Measurements from ENCODE around the gene SARS2.

The SARS2 gene

GRCh38 chr19:38918526-38918925 lies 12.0 kb downstream of the SARS2 start:
- H3K27me3 ChIP-seq (ENCODE audit: control insufficient read depth, low read length) = no peaks in the 10 kb centered on the region
- no peaks in the 10 kb centered on the region for H3K9me3 ChIP-seq (ENCODE audit: control insufficient read depth, insufficient read depth, low read length)
- TF ChIP-seq, protein P1, sequence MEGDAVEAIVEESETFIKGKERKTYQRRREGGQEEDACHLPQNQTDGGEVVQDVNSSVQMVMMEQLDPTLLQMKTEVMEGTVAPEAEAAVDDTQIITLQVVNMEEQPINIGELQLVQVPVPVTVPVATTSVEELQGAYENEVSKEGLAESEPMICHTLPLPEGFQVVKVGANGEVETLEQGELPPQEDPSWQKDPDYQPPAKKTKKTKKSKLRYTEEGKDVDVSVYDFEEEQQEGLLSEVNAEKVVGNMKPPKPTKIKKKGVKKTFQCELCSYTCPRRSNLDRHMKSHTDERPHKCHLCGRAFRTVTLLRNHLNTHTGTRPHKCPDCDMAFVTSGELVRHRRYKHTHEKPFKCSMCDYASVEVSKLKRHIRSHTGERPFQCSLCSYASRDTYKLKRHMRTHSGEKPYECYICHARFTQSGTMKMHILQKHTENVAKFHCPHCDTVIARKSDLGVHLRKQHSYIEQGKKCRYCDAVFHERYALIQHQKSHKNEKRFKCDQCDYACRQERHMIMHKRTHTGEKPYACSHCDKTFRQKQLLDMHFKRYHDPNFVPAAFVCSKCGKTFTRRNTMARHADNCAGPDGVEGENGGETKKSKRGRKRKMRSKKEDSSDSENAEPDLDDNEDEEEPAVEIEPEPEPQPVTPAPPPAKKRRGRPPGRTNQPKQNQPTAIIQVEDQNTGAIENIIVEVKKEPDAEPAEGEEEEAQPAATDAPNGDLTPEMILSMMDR (IDR thresholded peaks at IDR 0.05; ENCODE audit: low read depth, low read length, poor library complexity, severe bottlenecking) = no peak
- TF ChIP-seq EZH2phosphoT487 (IDR thresholded peaks at IDR 0.05; ENCODE audit: borderline replicate concordance, low read length) = no peak
- no peak overlapping the region for H3K27ac ChIP-seq (ENCODE audit: low read depth, low read length)
- no peaks in the 10 kb centered on the region for H3K4me1 ChIP-seq (ENCODE audit: control insufficient read depth, low read length)
- no peaks in the 10 kb centered on the region for H3F3A ChIP-seq (ENCODE audit: control insufficient read depth, insufficient read depth)
- no peaks in the 10 kb centered on the region for H4K20me1 ChIP-seq (ENCODE audit: control insufficient read depth, insufficient read depth, low read depth, low read length)
- no peaks in the 10 kb centered on the region for H3K9me2 ChIP-seq (replicated peaks; ENCODE audit: control insufficient read depth, low read length)
- H3K79me2 ChIP-seq (ENCODE audit: control insufficient read depth, low read length) = no peaks in the 10 kb centered on the region
- peaks cover 9% of the 10 kb centered on the region; the same call in 1 of the 2 replicates for H3K36me3 ChIP-seq (ENCODE audit: control insufficient read depth, low read length)
- H3K4me3 ChIP-seq (ENCODE audit: low read length) = no peak overlapping the region
- H3K4me2 ChIP-seq (ENCODE audit: low read length) = no peak overlapping the region

DNA sequence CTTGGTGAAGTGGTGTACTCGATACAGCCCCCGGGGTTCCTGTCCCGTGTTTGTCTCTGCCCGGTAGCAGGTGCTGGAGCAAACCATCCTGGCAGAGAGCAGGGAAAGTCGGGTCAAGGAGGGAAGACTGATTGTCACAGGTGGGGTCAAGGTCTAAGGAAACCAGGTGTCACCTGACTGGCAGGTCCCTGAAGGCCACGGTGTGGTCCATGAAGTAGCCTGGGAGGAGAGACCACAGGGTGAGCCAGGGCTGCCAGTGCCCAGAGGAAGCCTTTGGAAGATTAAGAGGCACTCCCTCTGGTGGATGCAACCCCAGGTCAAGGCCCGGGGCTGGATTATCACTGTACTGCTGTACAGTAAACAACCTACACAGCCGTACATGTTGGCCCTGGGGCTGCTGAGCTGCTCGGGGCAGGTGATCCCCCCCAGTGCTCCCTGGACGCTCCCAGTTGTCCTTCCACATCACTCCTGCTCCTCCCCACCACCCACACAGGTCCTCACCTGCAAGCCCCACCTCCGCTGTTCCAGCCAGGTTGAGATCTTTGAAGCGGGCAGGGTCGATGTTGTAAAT lies 12.6 kb downstream of the SARS2 start:
- Histone ChIP-seq H3K4me3 (ENCODE audit: low read length) (no peak overlapping the region), H3K9me2 (replicated peaks; ENCODE audit: control insufficient read depth, low read length) (no peaks in the 10 kb centered on the region), H4K20me1 (ENCODE audit: control insufficient read depth, insufficient read depth, low read depth, low read length) (no peaks in the 10 kb centered on the region), H3K36me3 (ENCODE audit: control insufficient read depth, low read length) (peaks cover 9% of the 10 kb centered on the region; the same call in 1 of the 2 replicates), H3K4me1 (ENCODE audit: control insufficient read depth, low read length) (no peaks in the 10 kb centered on the region), H3K27ac (ENCODE audit: low read depth, low read length) (no peak overlapping the region), H3K9me3 (ENCODE audit: control insufficient read depth, insufficient read depth, low read length) (no peaks in the 10 kb centered on the region), H3K79me2 (ENCODE audit: control insufficient read depth, low read length) (no peaks in the 10 kb centered on the region), H3K4me2 (ENCODE audit: low read length) (no peak overlapping the region), H3F3A (ENCODE audit: control insufficient read depth, insufficient read depth) (no peaks in the 10 kb centered on the region), H3K27me3 (ENCODE audit: control insufficient read depth, low read length) (no peaks in the 10 kb centered on the region)
- TF ChIP-seq, protein P1 (IDR thresholded peaks at IDR 0.05; ENCODE audit: low read depth, low read length, poor library complexity, severe bottlenecking) = no peak
- no peak for TF ChIP-seq EZH2phosphoT487 (IDR thresholded peaks at IDR 0.05; ENCODE audit: borderline replicate concordance, low read length)

DNA sequence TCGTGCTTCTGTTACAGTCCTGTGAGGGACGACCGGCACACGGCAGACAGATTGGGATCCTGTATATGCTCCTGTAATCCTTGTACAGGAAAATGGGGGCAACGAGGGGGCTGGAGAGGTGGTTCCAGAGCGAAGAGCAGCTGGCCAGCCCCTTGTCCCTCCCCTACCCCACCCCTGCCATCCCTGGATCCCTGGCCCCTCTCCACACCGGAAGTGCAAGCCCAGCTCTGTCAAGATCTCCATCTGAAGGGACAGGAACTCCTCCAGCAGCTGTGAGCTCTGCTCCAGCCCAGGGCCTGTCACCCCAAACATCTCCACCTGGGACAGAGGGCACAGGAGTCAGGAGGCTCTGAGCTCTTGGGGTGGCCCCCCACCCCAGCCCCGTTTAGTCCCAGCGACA lies 13.0 kb downstream of the SARS2 start:
- no peak overlapping the region for H3K27ac ChIP-seq (ENCODE audit: low read depth, low read length)

More for the DNA sequence above, 13.0 kb downstream of the SARS2 start:
- peaks cover 9% of the 10 kb centered on the region; the same call in 1 of the 2 replicates for H3K36me3 ChIP-seq (ENCODE audit: control insufficient read depth, low read length)
- H3K79me2 ChIP-seq (ENCODE audit: control insufficient read depth, low read length) = no peaks in the 10 kb centered on the region
- no peak overlapping the region for H3K4me3 ChIP-seq (ENCODE audit: low read length)
- H4K20me1 ChIP-seq (ENCODE audit: control insufficient read depth, insufficient read depth, low read depth, low read length) = no peaks in the 10 kb centered on the region
- no peaks in the 10 kb centered on the region for H3K27me3 ChIP-seq (ENCODE audit: control insufficient read depth, low read length)
- no peaks in the 10 kb centered on the region for H3K9me2 ChIP-seq (replicated peaks; ENCODE audit: control insufficient read depth, low read length)
- H3K4me1 ChIP-seq (ENCODE audit: control insufficient read depth, low read length) = no peaks in the 10 kb centered on the region
- H3F3A ChIP-seq (ENCODE audit: control insufficient read depth, insufficient read depth) = no peaks in the 10 kb centered on the region
- no peaks in the 10 kb centered on the region for H3K9me3 ChIP-seq (ENCODE audit: control insufficient read depth, insufficient read depth, low read length)
- H3K4me2 ChIP-seq (ENCODE audit: low read length) = no peak overlapping the region
- TF ChIP-seq, protein P1 (IDR thresholded peaks at IDR 0.05; ENCODE audit: low read depth, low read length, poor library complexity, severe bottlenecking) = no peak
- TF ChIP-seq EZH2phosphoT487 (IDR thresholded peaks at IDR 0.05; ENCODE audit: borderline replicate concordance, low read length) = no peak
